Esophagus squamous epithelium (tissue), 5 donors: ENCODE data around the gene ASCL2. TPM values are rescaled to one million over a fixed set of nuclear protein-coding genes. Genes with fewer than 3 reads are reported as not detected.

Source experiments
- DNase-seq: peaks from one replicate; lab custom pipeline; 2025; lab: John Stamatoyannopoulos, UW
- H3K27ac ChIP-seq, 4 donors: fragments of 200-600 bp; sonication (generic); one replicate each; pipeline ENCODE4 v1.5.1; 2016 to 2019; ENCODE audit warnings: mild to moderate bottlenecking in 1 of 4
- H3K27me3 ChIP-seq, 4 donors: fragments of 200-600 bp; sonication (generic); 1 replicate in 3 of 4; 2 replicates in 1 of 4; pipeline versions ENCODE4 v1.5.1 to v1.6.0; 2017 to 2021; ENCODE audit warnings: antibody characterized with exemption in 1 of 4
- H3K36me3 ChIP-seq, 3 donors: fragments of 200-600 bp; sonication (generic); one replicate each; pipeline ENCODE4 v1.5.1; 2016 to 2019
- H3K4me1 ChIP-seq, 3 donors: fragments of 200-600 bp; sonication (generic); one replicate each; pipeline ENCODE4 v1.5.1; 2017 to 2019
- H3K4me3 ChIP-seq, 4 donors: fragments of 200-600 bp; sonication (generic); 1 replicate in 3 of 4; 2 replicates in 1 of 4; pipeline ENCODE4 v1.5.1; 2016 to 2019; ENCODE audit warnings: mild to moderate bottlenecking in 2 of 4, moderate library complexity in 1 of 4
- H3K9me3 ChIP-seq, 3 donors: fragments of 200-600 bp; sonication (generic); one replicate each; pipeline ENCODE4 v1.5.1; 2016 to 2019
- CTCF ChIP-seq, 6 experiments: fragments of 450-650 bp in 4 of 6; fragments of 200-600 bp in 2 of 6; sonication (generic) in 2 of 6; IDR thresholded peaks; one replicate each; pipeline ENCODE4 v1.5.1; 2016 to 2019; ENCODE audit warnings: antibody characterized with exemption in 6 of 6, mild to moderate bottlenecking in 4 of 6, moderate library complexity in 4 of 6
- POLR2A ChIP-seq, 4 donors: fragments of 450-650 bp; IDR thresholded peaks; one replicate each; pipeline ENCODE4 v1.6.1; 2017; ENCODE audit warnings: antibody characterized with exemption in 4 of 4, mild to moderate bottlenecking in 4 of 4, moderate library complexity in 3 of 4
- WGBS, 2 donors: methylation state at CpG; one replicate each; pipeline ENCODE4 v1.1.5; 2018; 5-methylcytosine and 5-hydroxymethylcytosine counted together
- intact Hi-C: fragments of 100-400 bp; cut with DNase I; formaldehyde crosslinking; loops from one replicate; pipeline ENCODE4 v1.15.0; 2022
- total RNA-seq, 4 donors: library from RNA; depleted of rRNA; stranded (reverse); fragments of >200 nt; gene quantifications; one replicate each; pipeline ENCODE4 v1.1.0, GENCODE V29; 2016
- donor health status: DM: yes; HTN: yes; CAD: no.

Gene ASCL2
- total RNA-seq, 4 donors from 2014 or later = 0.67 to 5.1 (median 2.3) TPM

DNA sequence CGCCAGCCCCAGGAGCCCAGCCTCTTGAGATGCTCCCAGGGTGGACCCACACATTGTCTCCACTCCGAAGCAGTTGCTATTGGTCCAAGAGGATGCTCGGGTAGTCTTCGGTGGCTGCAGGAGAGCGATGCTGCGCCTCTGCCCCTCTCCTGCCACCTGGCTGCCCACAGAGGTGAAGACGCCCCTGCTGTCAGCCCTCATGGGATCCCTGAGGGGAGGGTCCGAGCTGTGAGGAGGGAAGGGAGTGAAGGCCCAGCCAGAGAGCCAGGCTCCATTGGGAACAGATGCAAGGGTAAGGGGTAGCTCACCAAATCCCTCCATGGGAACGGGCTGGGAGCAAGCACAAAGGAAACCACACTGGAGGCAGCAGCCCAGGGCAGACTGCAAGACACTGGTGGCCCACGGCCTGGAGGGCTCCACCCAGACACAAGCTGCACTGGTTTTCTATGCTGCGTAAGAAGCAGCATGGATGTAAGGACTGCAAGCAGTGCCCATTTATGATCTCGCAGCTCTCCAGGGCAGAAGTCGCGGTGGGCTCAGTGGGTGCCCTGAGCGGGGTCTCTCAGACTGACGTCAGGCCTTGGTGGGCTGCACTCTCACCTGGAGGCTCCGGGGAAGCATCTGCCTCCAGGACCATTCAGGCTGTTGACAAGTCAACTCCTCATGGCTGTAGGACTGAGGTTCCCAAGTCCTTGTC is 47.1 kb upstream of the ASCL2 start:
- Histone ChIP-seq H3K4me1 (peaks cover 12 to 43% (median 19%) of the 10 kb centered on the region in 3 donors), H3K4me3 (no peak overlapping the region), H3K36me3 (no peaks in the 10 kb centered on the region), H3K9me3 (no peaks in the 10 kb centered on the region), H3K27me3 (peaks cover 0 to 47% (median 0%) of the 10 kb centered on the region in 4 donors), H3K27ac (no peak overlapping the region)
- no peak for DNase-seq
- TF ChIP-seq POLR2A (IDR thresholded peaks at IDR 0.05) = no peak
- no peak for TF ChIP-seq CTCF (IDR thresholded peaks at IDR 0.05)
- intact Hi-C loops = no loop called here
- WGBS, 2 donors = 88 to 91% methylated on average over 4 to 10 of the region's 17 CpGs

DNA sequence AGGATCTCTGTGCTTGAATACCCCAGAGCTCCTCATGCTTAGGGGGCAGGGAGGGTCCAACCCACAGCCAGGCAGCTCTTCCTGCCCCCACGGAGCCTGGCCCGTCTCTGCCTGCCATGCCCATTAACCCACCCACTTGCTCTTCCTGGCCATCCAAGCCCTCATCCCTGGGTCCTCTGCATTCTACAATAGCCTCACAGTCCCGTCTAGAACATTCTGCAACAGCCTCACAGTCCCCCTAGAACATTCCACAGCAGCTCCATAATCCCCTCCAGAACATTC is 46.5 kb upstream of the ASCL2 start:
- H3K27ac ChIP-seq = no peak overlapping the region
- WGBS, 2 donors = 63 to 86% methylated on average over 1 to 3 of the region's 3 CpGs
- intact Hi-C loops = no loop called here
- TF ChIP-seq CTCF (IDR thresholded peaks at IDR 0.05) = no peak
- TF ChIP-seq POLR2A (IDR thresholded peaks at IDR 0.05) = no peak
- H3K9me3 ChIP-seq = no peaks in the 10 kb centered on the region
- peaks cover 0 to 46% (median 0%) of the 10 kb centered on the region in 4 donors for H3K27me3 ChIP-seq
- no peak for DNase-seq
- peaks cover 12 to 49% (median 25%) of the 10 kb centered on the region in 3 donors for H3K4me1 ChIP-seq
- no peaks in the 10 kb centered on the region for H3K36me3 ChIP-seq
- H3K4me3 ChIP-seq = no peak overlapping the region

GRCh38 chr11:2316169-2316962 is 46.0 kb upstream of the ASCL2 start:
- peaks cover 14 to 54% (median 30%) of the 10 kb centered on the region in 3 donors for H3K4me1 ChIP-seq
- no peak overlapping the region for H3K4me3 ChIP-seq
- DNase-seq = no peak
- intact Hi-C loops = no loop called here
- H3K27me3 ChIP-seq = peaks cover 0 to 40% (median 0%) of the 10 kb centered on the region in 4 donors
- WGBS, 2 donors = 80 to 89% methylated on average over 4 to 5 of the region's 23 CpGs
- no peak for TF ChIP-seq CTCF (IDR thresholded peaks at IDR 0.05)
- H3K27ac ChIP-seq = peak overlapping the region in 1 of 4 donors; percentile 85
- no peaks in the 10 kb centered on the region for H3K36me3 ChIP-seq
- no peaks in the 10 kb centered on the region for H3K9me3 ChIP-seq

DNA sequence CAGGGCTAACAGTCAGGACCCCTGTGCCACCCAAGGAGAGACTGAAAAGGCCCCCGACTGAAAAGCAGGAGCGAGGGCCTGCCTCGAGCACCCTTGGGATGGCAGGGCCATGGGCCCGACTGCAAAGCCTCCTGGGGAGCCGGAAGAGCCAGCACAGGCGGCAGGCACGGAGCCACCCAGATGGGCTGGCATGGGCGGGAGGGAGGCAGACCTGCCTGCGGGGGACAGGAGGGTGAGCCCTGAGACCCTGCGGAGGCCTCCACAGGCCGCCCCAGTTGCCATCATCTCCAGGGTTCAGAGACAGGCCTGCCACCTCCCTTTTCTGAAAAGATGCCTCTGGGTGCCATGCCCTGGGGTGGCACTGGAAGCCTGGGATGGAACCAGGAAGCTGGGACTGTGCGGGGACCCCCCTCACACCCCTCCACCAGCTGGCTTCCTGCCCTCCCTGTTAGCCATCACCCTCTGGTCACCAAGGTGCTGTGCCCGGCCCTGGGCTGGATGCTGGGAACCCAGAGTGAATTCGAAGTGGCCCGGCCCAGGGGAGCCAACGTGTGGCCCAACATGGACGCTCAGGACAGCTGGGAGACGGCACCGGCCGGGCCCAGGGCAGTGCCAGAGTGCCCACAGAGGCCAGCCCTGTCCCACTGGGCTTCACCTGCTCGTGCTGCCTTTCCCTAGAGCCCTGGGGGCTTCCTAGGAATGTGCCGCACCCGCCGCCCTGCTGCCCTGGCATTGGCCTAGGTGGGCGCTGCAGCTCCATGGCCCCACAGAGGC is 45.2 kb upstream of the ASCL2 start:
- Histone ChIP-seq H3K36me3 (no peaks in the 10 kb centered on the region), H3K27ac (peak overlapping the region; percentile 62 to 85 (median 74)), H3K4me3 (peak overlapping the region in 1 of 4 donors; percentile 37), H3K4me1 (peaks cover 16 to 53% (median 30%) of the 10 kb centered on the region in 3 donors), H3K27me3 (peaks cover 0 to 33% (median 0%) of the 10 kb centered on the region in 4 donors), H3K9me3 (no peaks in the 10 kb centered on the region)
- TF ChIP-seq POLR2A (IDR thresholded peaks at IDR 0.05) = no peak
- no peak for TF ChIP-seq CTCF (IDR thresholded peaks at IDR 0.05)
- DNase-seq = no peak
- intact Hi-C loops = no loop called here
- 13 to 47% methylated on average over 1 to 7 of the region's 25 CpGs for WGBS, 2 donors
